Measurements from ENCODE around the gene AHNAK.

Gene AHNAK

GRCh38 chr11:62404901-62405300, 141.7 kb downstream of the AHNAK start:
- no peak for DNase-seq (ENCODE audit: low spot score)

- DNase-seq (ENCODE audit: low spot score), result no peak
These were observed 142.2 kb downstream of the AHNAK start for GRCh38 chr11:62404435-62404834.

- DNase-seq (ENCODE audit: low spot score), result no peak
These were observed 143.5 kb downstream of the AHNAK start for GRCh38 chr11:62402960-62403730.

GRCh38 chr11:62402226-62402959, 144.2 kb downstream of the AHNAK start:
- no peak for DNase-seq (ENCODE audit: low spot score)

- no peak for DNase-seq (ENCODE audit: low spot score)
These were observed 144.8 kb downstream of the AHNAK start for GRCh38 chr11:62401811-62402210.

GRCh38 chr11:62401356-62401755, 145.2 kb downstream of the AHNAK start:
- DNase-seq (ENCODE audit: low spot score), result no peak

GRCh38 chr11:62400760-62401159, 145.8 kb downstream of the AHNAK start:
- DNase-seq (ENCODE audit: low spot score), result no peak

- DNase-seq (ENCODE audit: low spot score), result no peak
These were observed 146.3 kb downstream of the AHNAK start for GRCh38 chr11:62400281-62400680.

GRCh38 chr11:62399878-62400266, 146.7 kb downstream of the AHNAK start:
- DNase-seq (ENCODE audit: low spot score), result no peak

GRCh38 chr11:62399172-62399877, 147.3 kb downstream of the AHNAK start:
- DNase-seq (ENCODE audit: low spot score), result no peak

- no peak for DNase-seq (ENCODE audit: low spot score)
These were observed 148.3 kb downstream of the AHNAK start for GRCh38 chr11:62398011-62398994.

GRCh38 chr11:62395885-62396551, 150.6 kb downstream of the AHNAK start:
- no peak for DNase-seq (ENCODE audit: low spot score)

- DNase-seq (ENCODE audit: low spot score), result peak; percentile 75
These were observed 151.6 kb downstream of the AHNAK start for GRCh38 chr11:62394825-62395538.

GRCh38 chr11:62393735-62394134, 152.9 kb downstream of the AHNAK start:
- DNase-seq (ENCODE audit: low spot score), result no peak

- DNase-seq (ENCODE audit: low spot score), result no peak
These were observed 153.5 kb downstream of the AHNAK start for GRCh38 chr11:62393061-62393611.

- DNase-seq (ENCODE audit: low spot score), result no peak
These were observed 154.1 kb downstream of the AHNAK start for GRCh38 chr11:62392506-62392905.

GRCh38 chr11:62391642-62392425, 154.8 kb downstream of the AHNAK start:
- DNase-seq (ENCODE audit: low spot score), result no peak

GRCh38 chr11:62390722-62391121, 155.9 kb downstream of the AHNAK start:
- no peak for DNase-seq (ENCODE audit: low spot score)

GRCh38 chr11:62390237-62390636, 156.4 kb downstream of the AHNAK start:
- no peak for DNase-seq (ENCODE audit: low spot score)
